ENCODE results near the gene ST6GALNAC3. TPM values are rescaled to one million over a fixed set of nuclear protein-coding genes. Genes with fewer than 3 reads are reported as not detected.
A peak's percentile ranks its signal among the peaks of the same experiment; 100 is the strongest.

ST6GALNAC3 gene
- polyA plus RNA-seq, 2 of the 4 experiments (the other 2 are of a cell fraction): 1.1 to 1.2 TPM

DNA sequence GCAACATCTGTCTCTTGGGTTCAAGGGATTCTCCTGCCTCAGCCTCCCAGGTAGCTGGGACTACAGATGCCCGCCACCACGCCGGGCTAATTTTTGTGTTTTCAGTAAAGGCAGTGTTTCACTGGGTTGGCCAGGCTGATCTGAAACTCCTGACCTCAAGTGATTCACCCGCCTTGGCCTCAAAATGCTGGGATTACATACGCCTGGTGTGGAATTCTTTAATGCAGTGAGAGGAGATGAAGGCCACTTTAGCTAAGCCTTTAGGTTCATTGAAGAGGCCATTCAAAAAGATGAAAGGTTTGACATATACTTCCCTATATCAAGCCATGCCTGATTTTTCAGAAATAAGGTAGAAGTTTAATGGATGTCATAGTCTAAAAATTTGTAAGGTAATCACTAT lies 162.7 kb downstream of the ST6GALNAC3 start:
- ChIA-PET CTCF (interaction anchor here (1.4 kb wide), 1 partner anchor 11 kb away, joined by 3 read pairs; no protein-coding TSS in a partner anchor), POLR2A (no interaction called here)
- no peak for TF ChIP-seq EHMT2 (IDR thresholded peaks at IDR 0.05; ENCODE audit: low read depth)
- TF ChIP-seq TP53 (CRISPR knock-in tag; IDR thresholded peaks at IDR 0.05): no peak
- TF ChIP-seq, protein P1, sequence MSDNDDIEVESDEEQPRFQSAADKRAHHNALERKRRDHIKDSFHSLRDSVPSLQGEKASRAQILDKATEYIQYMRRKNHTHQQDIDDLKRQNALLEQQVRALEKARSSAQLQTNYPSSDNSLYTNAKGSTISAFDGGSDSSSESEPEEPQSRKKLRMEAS (IDR thresholded peaks at IDR 0.05): no peak
- no peak for TF ChIP-seq JUN (IDR thresholded peaks at IDR 0.05)
- no peak for TF ChIP-seq RAD21 (conservative IDR thresholded peaks at IDR 0.05 in 1 of 2, IDR thresholded peaks at IDR 0.05 in 1 of 2)
- TF ChIP-seq MAZ (IDR thresholded peaks at IDR 0.05; ENCODE audit: borderline replicate concordance, low read depth, low read length): no peak
- no peak for TF ChIP-seq CHD2 (IDR thresholded peaks at IDR 0.05; ENCODE audit: low read length, partially characterized antibody)
- no peak for TF ChIP-seq CBX8 (IDR thresholded peaks at IDR 0.05)
- no peak for TF ChIP-seq FOSB (CRISPR knock-in tag; IDR thresholded peaks at IDR 0.05)
- TF ChIP-seq HOXB5 (CRISPR knock-in tag; IDR thresholded peaks at IDR 0.05): no peak
- no peak for TF ChIP-seq CEBPB (IDR thresholded peaks at IDR 0.05)
- TF ChIP-seq ESRRA (IDR thresholded peaks at IDR 0.05; ENCODE audit: borderline replicate concordance, low read length): no peak
- TF ChIP-seq, protein P2, sequence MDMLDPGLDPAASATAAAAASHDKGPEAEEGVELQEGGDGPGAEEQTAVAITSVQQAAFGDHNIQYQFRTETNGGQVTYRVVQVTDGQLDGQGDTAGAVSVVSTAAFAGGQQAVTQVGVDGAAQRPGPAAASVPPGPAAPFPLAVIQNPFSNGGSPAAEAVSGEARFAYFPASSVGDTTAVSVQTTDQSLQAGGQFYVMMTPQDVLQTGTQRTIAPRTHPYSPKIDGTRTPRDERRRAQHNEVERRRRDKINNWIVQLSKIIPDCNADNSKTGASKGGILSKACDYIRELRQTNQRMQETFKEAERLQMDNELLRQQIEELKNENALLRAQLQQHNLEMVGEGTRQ (IDR thresholded peaks at IDR 0.05): no peak
- no peak for TF ChIP-seq ZNF302 (CRISPR knock-in tag; IDR thresholded peaks at IDR 0.05)
- no peak for TF ChIP-seq SREBF2 (IDR thresholded peaks at IDR 0.05)
- no peak for TF ChIP-seq CBX2 (IDR thresholded peaks at IDR 0.05; ENCODE audit: borderline replicate concordance, low read depth)
- no peak for TF ChIP-seq RARB (CRISPR knock-in tag; IDR thresholded peaks at IDR 0.05)
- no peak for ATAC-seq
- no peaks in the 10 kb centered on the region for H3K4me1 ChIP-seq
- H3K27ac ChIP-seq: no peak overlapping the region
- H3K9me3 ChIP-seq: no peaks in the 10 kb centered on the region
- FAIRE-seq: no peak
- WGBS (ENCODE audit: missing lambda C conversion rate): 58% methylated on average over 5 of the region's 5 CpGs
- no peak overlapping the region for H3K4me3 ChIP-seq
- no peak for DNase-seq (ENCODE audit: low read depth in 1 of 2, low spot score in 1 of 2)
- H3K4me2 ChIP-seq: no peak overlapping the region

DNA sequence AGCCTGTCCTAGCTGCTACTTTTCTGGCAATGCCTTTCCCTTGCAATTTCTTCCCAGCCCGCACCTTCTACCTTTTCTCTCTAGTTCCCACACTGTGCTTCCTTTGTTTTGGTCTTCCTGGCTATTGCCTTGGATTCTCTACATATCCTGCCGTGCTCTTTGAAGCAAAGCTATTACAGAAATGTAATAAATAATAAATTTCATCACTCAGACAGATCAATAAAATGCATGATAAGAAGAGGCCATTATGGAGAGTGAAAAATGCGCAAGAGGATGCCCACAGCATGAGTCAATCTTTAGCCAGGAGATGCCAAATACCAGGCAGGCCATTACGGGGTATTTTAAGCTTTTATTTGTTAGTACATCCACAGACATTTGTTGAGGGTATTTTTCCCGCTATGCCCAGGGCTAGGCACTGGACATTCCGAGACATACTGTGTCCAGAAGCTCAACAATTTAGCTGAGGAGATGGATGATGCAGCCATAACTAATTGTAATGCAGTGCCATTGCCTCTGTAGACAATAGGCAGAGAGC lies 163.6 kb downstream of the ST6GALNAC3 start:
- H3K4me2 ChIP-seq: no peak overlapping the region
- H3K27ac ChIP-seq: no peak overlapping the region
- 22% methylated on average over 6 of the region's 6 CpGs for WGBS (ENCODE audit: missing lambda C conversion rate)
- no peak; a peak in 1 of 6 replicates for ATAC-seq
- DNase-seq (ENCODE audit: low read depth in 1 of 2, low spot score in 1 of 2): peak in 1 of 2 experiments; percentile 1
- no peaks in the 10 kb centered on the region for H3K9me3 ChIP-seq
- ChIA-PET CTCF (interaction anchor here (1.4 kb wide), 1 partner anchor 10 kb away, joined by 3 read pairs; no protein-coding TSS in a partner anchor), POLR2A (no interaction called here)
- TF ChIP-seq MAFK (IDR thresholded peaks at IDR 0.05; ENCODE audit: partially characterized antibody) (no peak), NR3C1 (IDR thresholded peaks at IDR 0.05) (no peak), HDAC2 (IDR thresholded peaks at IDR 0.05) (no peak), JUNB (IDR thresholded peaks at IDR 0.05) (no peak), BHLHE40 (IDR thresholded peaks at IDR 0.05; ENCODE audit: low read depth, low read length) (no peak), ZSCAN20 (CRISPR knock-in tag; IDR thresholded peaks at IDR 0.05) (no peak), TFCP2L1 (CRISPR knock-in tag; IDR thresholded peaks at IDR 0.05) (no peak), EP300 (IDR thresholded peaks at IDR 0.05) (no peak), ZC3H11A (IDR thresholded peaks at IDR 0.05) (no peak), NPAS2 (CRISPR knock-in tag; IDR thresholded peaks at IDR 0.05; ENCODE audit: borderline replicate concordance) (no peak), TP53 (CRISPR knock-in tag; IDR thresholded peaks at IDR 0.05) (no peak), POLR2AphosphoS2 (conservative IDR thresholded peaks at IDR 0.05; ENCODE audit: low read length) (no peak), FOXS1 (CRISPR knock-in tag; IDR thresholded peaks at IDR 0.05) (no peak), RCOR1 (IDR thresholded peaks at IDR 0.05; ENCODE audit: low read depth, low read length) (no peak), POLR2A (IDR thresholded peaks at IDR 0.05; ENCODE audit: low read length) (no peak)
- TF ChIP-seq, protein P3, sequence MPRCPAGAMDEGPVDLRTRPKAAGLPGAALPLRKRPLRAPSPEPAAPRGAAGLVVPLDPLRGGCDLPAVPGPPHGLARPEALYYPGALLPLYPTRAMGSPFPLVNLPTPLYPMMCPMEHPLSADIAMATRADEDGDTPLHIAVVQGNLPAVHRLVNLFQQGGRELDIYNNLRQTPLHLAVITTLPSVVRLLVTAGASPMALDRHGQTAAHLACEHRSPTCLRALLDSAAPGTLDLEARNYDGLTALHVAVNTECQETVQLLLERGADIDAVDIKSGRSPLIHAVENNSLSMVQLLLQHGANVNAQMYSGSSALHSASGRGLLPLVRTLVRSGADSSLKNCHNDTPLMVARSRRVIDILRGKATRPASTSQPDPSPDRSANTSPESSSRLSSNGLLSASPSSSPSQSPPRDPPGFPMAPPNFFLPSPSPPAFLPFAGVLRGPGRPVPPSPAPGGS (IDR thresholded peaks at IDR 0.05): no peak
- TF ChIP-seq, protein P4, sequence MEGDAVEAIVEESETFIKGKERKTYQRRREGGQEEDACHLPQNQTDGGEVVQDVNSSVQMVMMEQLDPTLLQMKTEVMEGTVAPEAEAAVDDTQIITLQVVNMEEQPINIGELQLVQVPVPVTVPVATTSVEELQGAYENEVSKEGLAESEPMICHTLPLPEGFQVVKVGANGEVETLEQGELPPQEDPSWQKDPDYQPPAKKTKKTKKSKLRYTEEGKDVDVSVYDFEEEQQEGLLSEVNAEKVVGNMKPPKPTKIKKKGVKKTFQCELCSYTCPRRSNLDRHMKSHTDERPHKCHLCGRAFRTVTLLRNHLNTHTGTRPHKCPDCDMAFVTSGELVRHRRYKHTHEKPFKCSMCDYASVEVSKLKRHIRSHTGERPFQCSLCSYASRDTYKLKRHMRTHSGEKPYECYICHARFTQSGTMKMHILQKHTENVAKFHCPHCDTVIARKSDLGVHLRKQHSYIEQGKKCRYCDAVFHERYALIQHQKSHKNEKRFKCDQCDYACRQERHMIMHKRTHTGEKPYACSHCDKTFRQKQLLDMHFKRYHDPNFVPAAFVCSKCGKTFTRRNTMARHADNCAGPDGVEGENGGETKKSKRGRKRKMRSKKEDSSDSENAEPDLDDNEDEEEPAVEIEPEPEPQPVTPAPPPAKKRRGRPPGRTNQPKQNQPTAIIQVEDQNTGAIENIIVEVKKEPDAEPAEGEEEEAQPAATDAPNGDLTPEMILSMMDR (IDR thresholded peaks at IDR 0.05): no peak
- TF ChIP-seq, protein P5, sequence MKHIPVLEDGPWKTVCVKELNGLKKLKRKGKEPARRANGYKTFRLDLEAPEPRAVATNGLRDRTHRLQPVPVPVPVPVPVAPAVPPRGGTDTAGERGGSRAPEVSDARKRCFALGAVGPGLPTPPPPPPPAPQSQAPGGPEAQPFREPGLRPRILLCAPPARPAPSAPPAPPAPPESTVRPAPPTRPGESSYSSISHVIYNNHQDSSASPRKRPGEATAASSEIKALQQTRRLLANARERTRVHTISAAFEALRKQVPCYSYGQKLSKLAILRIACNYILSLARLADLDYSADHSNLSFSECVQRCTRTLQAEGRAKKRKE (CRISPR knock-in tag; IDR thresholded peaks at IDR 0.05; ENCODE audit: low read depth): no peak
- TF ChIP-seq, protein P1 (IDR thresholded peaks at IDR 0.05): no peak
- H3K4me3 ChIP-seq: no peak overlapping the region
- no peak for FAIRE-seq
- no peaks in the 10 kb centered on the region for H3K4me1 ChIP-seq

Measured in A549 (cell line).